GM19463 (cell line): ENCODE results near the gene CHTF18.

Source experiments
- ATAC-seq: cut with Tn5 transposase; IDR thresholded peaks from one replicate; pipeline ENCODE4 v1.9.1; 2021; ENCODE audit warnings: mild to moderate bottlenecking, moderate library complexity; ENCODE audit not compliant: unreplicated experiment

Gene CHTF18

GRCh38 chr16:843771-844170 is 55.4 kb downstream of the CHTF18 start:
- no peak for ATAC-seq

GRCh38 chr16:844638-845350 is 56.4 kb downstream of the CHTF18 start:
- no peak for ATAC-seq

- no peak for ATAC-seq
Observed at GRCh38 chr16:845351-845745, 56.9 kb downstream of the CHTF18 start.

- no peak for ATAC-seq
Observed at GRCh38 chr16:847151-847550, 58.7 kb downstream of the CHTF18 start.
